ENCODE results near the gene DRC7.

GRCh38 chr16:57670196-57670595 lies 24.4 kb upstream of the DRC7 start:
- TF ChIP-seq CTCF (IDR thresholded peaks at IDR 0.05), result no peak
- no peak for TF ChIP-seq EZH2 (IDR thresholded peaks at IDR 0.05)
- no peak for TF ChIP-seq EZH2phosphoT487 (IDR thresholded peaks at IDR 0.05)

All from neural progenitor cell (in vitro differentiated cells).